GM23248 (cell line): Measurements from ENCODE around the gene FAM89B. TPM values are rescaled to one million over a fixed set of nuclear protein-coding genes. Genes with fewer than 3 reads are reported as not detected.

ENCODE experiments used
- DNase-seq: peaks from one replicate; pipeline ENCODE4 v3.0.0-alpha.2; 2015
- H2AFZ ChIP-seq: fragments of 200-600 bp; sonication (generic); 2 replicates; pipeline ENCODE4 v1.6.1; 2016; ENCODE audit warnings: antibody characterized with exemption
- H3F3A ChIP-seq: fragments of 200-600 bp; sonication (generic); 2 replicates; pipeline ENCODE4 v1.6.1; 2016; ENCODE audit warnings: mild to moderate bottlenecking, antibody characterized with exemption, mixed run types; ENCODE audit not compliant: insufficient read depth
- H3K27ac ChIP-seq: fragments of 200-600 bp; sonication (generic); 2 replicates; pipeline ENCODE4 v1.5.1; 2016; ENCODE audit warnings: mild to moderate bottlenecking
- H3K27me3 ChIP-seq: fragments of 200-600 bp; sonication (generic); replicated peaks from 2 replicates; pipeline ENCODE4 v1.6.1; 2016; ENCODE audit warnings: mild to moderate bottlenecking; ENCODE audit not compliant: insufficient read depth
- H3K36me3 ChIP-seq: fragments of 200-600 bp; sonication (generic); 2 replicates; pipeline ENCODE4 v1.6.1; 2016; ENCODE audit warnings: low read depth, mild to moderate bottlenecking
- H3K4me1 ChIP-seq: fragments of 200-600 bp; sonication (generic); 2 replicates; pipeline ENCODE4 v1.6.1; 2016; ENCODE audit warnings: mild to moderate bottlenecking; ENCODE audit not compliant: insufficient read depth
- H3K4me2 ChIP-seq: fragments of 200-600 bp; sonication (generic); one replicate; pipeline ENCODE4 v1.6.1; 2016; ENCODE audit warnings: mild to moderate bottlenecking; ENCODE audit not compliant: unreplicated experiment
- H3K4me3 ChIP-seq: fragments of 200-600 bp; sonication (generic); 2 replicates; pipeline ENCODE4 v1.5.1; 2016; ENCODE audit warnings: mild to moderate bottlenecking
- H3K79me2 ChIP-seq: fragments of 200-600 bp; sonication (generic); 2 replicates; pipeline ENCODE4 v1.6.1; 2016; ENCODE audit warnings: mild to moderate bottlenecking; ENCODE audit not compliant: insufficient read depth
- H3K9ac ChIP-seq: fragments of 200-600 bp; sonication (generic); 2 replicates; pipeline ENCODE4 v1.6.1; 2016; ENCODE audit warnings: mild to moderate bottlenecking
- H3K9me2 ChIP-seq: fragments of 200-600 bp; sonication (generic); 2 replicates; pipeline ENCODE4 v1.6.1; 2016; ENCODE audit warnings: mixed run types, mild to moderate bottlenecking, moderate library complexity; ENCODE audit not compliant: insufficient read depth
- H3K9me3 ChIP-seq: fragments of 200-600 bp; sonication (generic); one replicate; pipeline ENCODE4 v1.6.1; 2017; ENCODE audit warnings: low read depth
- H4K20me1 ChIP-seq: fragments of 200-600 bp; sonication (generic); 2 replicates; pipeline ENCODE4 v1.6.0; 2016; ENCODE audit not compliant: insufficient read depth
- EZH2 ChIP-seq: fragments of 200-600 bp; sonication (generic); IDR thresholded peaks from 2 replicates; pipeline ENCODE4 v1.6.1; 2018; ENCODE audit warnings: antibody characterized with exemption, mild to moderate bottlenecking; ENCODE audit not compliant: insufficient read depth, poor library complexity, severe bottlenecking
- EZH2phosphoT487 ChIP-seq: fragments of 200-600 bp; sonication (generic); IDR thresholded peaks from 2 replicates; pipeline ENCODE4 v1.6.1; 2018; ENCODE audit warnings: antibody characterized with exemption, moderate library complexity, mild to moderate bottlenecking, low read depth; ENCODE audit not compliant: insufficient read depth
- WGBS, 2 experiments: methylation state at CpG; one replicate each; pipeline ENCODE4 v1.1.6; 2015 to 2017; ENCODE audit warnings: low lambda C conversion rate in 2 of 2, low coverage in 1 of 2; ENCODE audit errors: missing lambda C conversion rate in 2 of 2; 5-methylcytosine and 5-hydroxymethylcytosine counted together
- in situ Hi-C: fragments of 300-500 bp; cut with MboI; formaldehyde crosslinking; loops from 2 replicates; pipeline ENCODE4 v1.15.0; 2020
- polyA plus RNA-seq: library from polyadenylated mRNA; unstranded; fragments of >200 nt; fragmentation: Nextera tagmentation; extraction: Ambion mirVana; gene quantifications from 2 replicates; pipeline ENCODE4 v1.2.1, GENCODE V29; 2016
- total RNA-seq: library from RNA; depleted of rRNA; stranded (reverse); fragments of >200 nt; shearing (Covaris generic); gene quantifications from 2 replicates; pipeline ENCODE4 v1.2.3, GENCODE V29; 2014

The FAM89B gene
- total and polyA plus RNA-seq, 2 experiments from 2014 or later, result 67.0 to 73.1 TPM

GRCh38 chr11:65586247-65586630, 13.9 kb downstream of the FAM89B start:
- Histone ChIP-seq H3K27me3 (no peaks in the 10 kb centered on the region), H3K9me3 (no peaks in the 10 kb centered on the region), H3K4me1 (no peaks in the 10 kb centered on the region), H4K20me1 (no peaks in the 10 kb centered on the region), H3K9ac (no peak overlapping the region), H2AFZ (no peak overlapping the region), H3K4me2 (no peak overlapping the region), H3K4me3 (no peak overlapping the region), H3K36me3 (peaks cover 12% of the 10 kb centered on the region; the same call in 1 of the 2 replicates), H3K27ac (no peak overlapping the region), H3K79me2 (no peaks in the 10 kb centered on the region), H3K9me2 (no peaks in the 10 kb centered on the region), H3F3A (peaks cover 5% of the 10 kb centered on the region; the same call in 1 of the 2 replicates)
- in situ Hi-C loops, result no loop called here
- TF ChIP-seq EZH2phosphoT487, result no peak
- TF ChIP-seq EZH2, result no peak
- WGBS, 2 experiments, result 90 to 92% methylated on average over 4 of the region's 4 CpGs
- no peak for DNase-seq

- Histone ChIP-seq H3K79me2 (no peaks in the 10 kb centered on the region), H4K20me1 (no peaks in the 10 kb centered on the region), H3K9ac (no peak overlapping the region), H3K27ac (no peak overlapping the region), H3F3A (peaks cover 5% of the 10 kb centered on the region; the same call in 1 of the 2 replicates), H3K4me3 (no peak overlapping the region), H2AFZ (no peak overlapping the region), H3K9me2 (no peaks in the 10 kb centered on the region), H3K36me3 (peaks cover 9% of the 10 kb centered on the region; the same call in 1 of the 2 replicates), H3K27me3 (no peaks in the 10 kb centered on the region), H3K4me1 (no peaks in the 10 kb centered on the region), H3K9me3 (no peaks in the 10 kb centered on the region), H3K4me2 (no peak overlapping the region)
- TF ChIP-seq EZH2phosphoT487, result no peak
- TF ChIP-seq EZH2, result no peak
- WGBS, 2 experiments, result 80 to 83% methylated on average over 2 of the region's 2 CpGs
- no peak for DNase-seq
- in situ Hi-C loops, result no loop called here
These were observed 14.3 kb downstream of the FAM89B start for GRCh38 chr11:65586676-65587075.

- TF ChIP-seq EZH2, result no peak
- TF ChIP-seq EZH2phosphoT487, result no peak
- peak; percentile 64 for DNase-seq
- no peak overlapping the region for H3K4me2 ChIP-seq
- H3K9me2 ChIP-seq, result no peaks in the 10 kb centered on the region
- peaks cover 5% of the 10 kb centered on the region; the same call in 1 of the 2 replicates for H3F3A ChIP-seq
- no peak overlapping the region for H3K4me3 ChIP-seq
- H3K27me3 ChIP-seq, result no peaks in the 10 kb centered on the region
- WGBS, 2 experiments, result 80 to 82% methylated on average over 11 to 13 of the region's 13 CpGs
- H3K79me2 ChIP-seq, result no peaks in the 10 kb centered on the region
- in situ Hi-C loops, result no loop called here
- no peaks in the 10 kb centered on the region for H3K9me3 ChIP-seq
- no peak overlapping the region for H2AFZ ChIP-seq
- H3K36me3 ChIP-seq, result 0 out of 2 replicates have a peak, but pooled peaks cover 6% of the 10 kb centered on the region
- H3K27ac ChIP-seq, result no peak overlapping the region
- no peaks in the 10 kb centered on the region for H3K4me1 ChIP-seq
- H3K9ac ChIP-seq, result no peak overlapping the region
- no peaks in the 10 kb centered on the region for H4K20me1 ChIP-seq
These were observed 16.1 kb downstream of the FAM89B start for GRCh38 chr11:65588199-65589054.

- Histone ChIP-seq H3F3A (peaks cover 12% of the 10 kb centered on the region), H2AFZ (no peak overlapping the region), H3K27me3 (no peaks in the 10 kb centered on the region), H3K9me3 (no peaks in the 10 kb centered on the region), H3K9me2 (no peaks in the 10 kb centered on the region), H3K4me3 (no peak overlapping the region), H3K9ac (no peak overlapping the region), H3K4me1 (no peaks in the 10 kb centered on the region), H3K27ac (no peak overlapping the region), H3K4me2 (no peak overlapping the region), H3K79me2 (no peaks in the 10 kb centered on the region), H3K36me3 (0 out of 2 replicates have a peak, but pooled peaks cover 6% of the 10 kb centered on the region), H4K20me1 (no peaks in the 10 kb centered on the region)
- 76 to 88% methylated on average over 7 to 9 of the region's 9 CpGs for WGBS, 2 experiments
- TF ChIP-seq EZH2 (no peak), EZH2phosphoT487 (no peak)
- in situ Hi-C loops, result no loop called here
- DNase-seq, result no peak
These were observed 17.3 kb downstream of the FAM89B start for GRCh38 chr11:65589444-65590239.
